HG03097 (cell line): ENCODE results near the gene RFTN2.
"Not testable (repeated sequence)": the region's sequence is repeated elsewhere in the genome, so short reads cannot be mapped to it uniquely, and the experiment has no call there.

Experiments used
- ATAC-seq: cut with Tn5 transposase; IDR thresholded peaks from one replicate; pipeline ENCODE4 v1.9.1; 2021; ENCODE audit not compliant: unreplicated experiment, low FRiP score

Gene RFTN2

DNA sequence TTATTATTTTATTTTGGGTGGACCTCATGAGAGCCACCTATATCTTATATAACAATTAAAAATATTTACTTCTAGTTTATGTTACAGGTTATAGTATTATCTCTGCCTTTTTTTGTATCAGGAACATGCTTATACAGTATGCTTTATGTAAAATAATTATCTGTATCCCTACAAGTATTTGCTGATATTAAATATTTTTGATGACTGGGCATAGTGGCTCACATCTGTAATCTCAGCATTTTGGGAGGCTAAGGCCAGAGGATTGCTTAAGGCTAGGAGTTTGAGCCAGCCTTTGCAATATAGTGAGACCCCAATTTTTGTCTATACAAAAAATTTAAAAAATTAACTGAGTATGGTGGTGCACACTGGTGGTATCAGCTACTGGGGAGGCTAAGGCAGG is 119.9 kb downstream of the RFTN2 start:
- ATAC-seq: no peak

DNA sequence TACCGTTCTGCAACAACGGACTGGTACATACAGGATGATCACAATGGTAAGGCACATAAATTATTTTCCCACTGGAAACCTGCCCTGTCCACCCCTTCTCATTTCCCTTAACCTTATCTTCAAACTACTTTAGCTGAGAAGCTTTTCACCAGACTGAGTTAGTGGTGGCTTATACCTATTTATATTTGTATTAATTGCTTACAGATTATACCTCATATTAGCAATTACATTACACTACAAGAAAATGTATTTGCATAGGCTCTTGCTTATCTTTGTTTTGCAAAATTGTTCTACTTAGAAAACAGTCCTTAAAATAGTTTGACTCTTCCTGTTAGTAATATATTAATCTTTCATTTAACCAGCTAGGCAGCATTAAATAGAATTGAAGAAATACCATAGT is 124.1 kb downstream of the RFTN2 start:
- ATAC-seq: not testable (repeated sequence)

DNA sequence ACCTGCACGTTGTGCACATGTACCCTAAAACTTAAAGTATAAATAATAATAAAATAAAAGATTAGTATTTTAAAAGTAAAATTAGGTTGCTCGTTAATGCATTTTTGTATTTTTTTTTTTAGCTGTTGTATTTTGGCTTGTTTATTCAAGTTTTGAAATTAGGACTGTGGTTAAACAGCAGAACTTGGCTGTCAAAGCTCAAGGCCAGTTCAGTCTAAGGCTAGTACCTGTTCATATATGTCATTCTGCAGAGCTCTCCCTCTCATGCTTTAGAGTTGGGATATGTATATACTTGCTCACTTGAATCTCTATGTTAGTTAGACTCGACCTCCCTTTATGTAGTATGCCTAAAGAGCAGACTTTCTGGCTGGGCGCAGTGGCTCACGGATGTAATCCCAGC is 126.8 kb downstream of the RFTN2 start:
- no peak for ATAC-seq

DNA sequence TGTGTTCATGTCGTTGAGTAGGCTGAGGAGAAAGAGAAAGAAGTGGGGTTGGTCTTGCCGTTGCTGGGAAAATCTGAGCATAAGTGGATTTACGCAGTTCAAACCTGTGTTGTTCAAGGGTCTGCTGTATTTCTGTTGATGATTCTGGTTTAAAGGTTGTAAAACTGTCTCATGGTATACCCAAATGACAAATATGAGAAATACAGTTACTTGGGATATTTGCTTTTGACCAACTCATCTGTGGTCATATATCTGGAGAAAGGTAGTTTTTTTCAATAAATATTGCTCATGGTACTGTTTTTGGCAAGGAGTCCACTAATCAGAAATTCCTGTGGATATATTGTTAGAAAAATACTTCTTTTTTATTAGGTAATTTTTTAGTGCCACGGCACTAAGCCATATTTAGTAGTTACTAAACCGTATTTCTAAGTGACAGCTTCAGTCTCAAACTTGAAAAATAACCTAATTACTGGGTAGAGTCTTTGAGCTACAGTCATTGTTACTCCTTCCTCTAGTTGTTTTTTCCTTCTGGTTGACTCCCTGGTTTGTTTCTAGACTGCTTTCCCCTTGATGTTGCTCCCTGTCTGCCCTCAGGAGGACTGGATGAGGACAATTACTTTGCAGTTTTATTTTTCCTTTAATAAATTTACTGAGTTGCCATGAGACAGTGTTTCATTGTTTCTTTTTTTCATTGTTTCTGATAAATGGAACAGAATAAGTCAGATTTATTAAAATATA is 128.1 kb downstream of the RFTN2 start:
- no peak for ATAC-seq

DNA sequence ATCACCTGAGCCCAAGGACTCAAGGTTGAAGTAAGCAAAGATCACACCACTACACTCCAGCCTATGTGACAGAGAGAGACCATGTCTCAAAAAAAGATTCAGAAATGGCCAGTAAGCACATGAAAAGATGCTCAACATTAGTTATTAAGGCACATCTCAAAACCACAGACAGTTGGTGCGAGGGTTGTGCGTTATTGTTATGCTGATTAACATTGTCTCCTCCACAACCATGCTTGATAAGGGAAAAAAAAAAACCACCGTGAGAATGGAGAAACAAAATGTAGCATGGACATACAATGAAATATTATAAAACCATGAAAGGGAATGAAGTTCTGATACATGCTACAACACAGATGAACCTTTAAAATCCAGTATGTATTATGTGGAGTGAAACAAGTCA is 132.2 kb downstream of the RFTN2 start:
- ATAC-seq: no peak

DNA sequence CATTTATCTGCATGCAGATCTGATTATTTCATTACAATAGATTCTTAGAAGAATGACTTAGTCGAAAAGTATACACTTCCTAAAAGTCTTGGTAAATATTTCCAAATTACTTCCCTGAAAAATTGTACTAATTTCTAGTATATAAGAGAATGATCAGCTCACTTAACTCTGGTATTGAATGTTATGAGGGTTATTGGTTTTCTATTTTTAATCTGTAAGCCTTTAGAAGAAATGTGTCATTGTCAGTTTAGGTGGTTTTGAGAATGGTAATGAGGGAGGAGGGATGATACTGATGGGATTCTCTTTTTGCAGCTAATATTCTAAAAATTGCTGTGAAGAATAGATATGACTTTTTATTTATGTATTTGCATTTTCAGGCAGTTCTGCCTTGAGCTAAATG is 135.7 kb downstream of the RFTN2 start:
- no peak for ATAC-seq

DNA sequence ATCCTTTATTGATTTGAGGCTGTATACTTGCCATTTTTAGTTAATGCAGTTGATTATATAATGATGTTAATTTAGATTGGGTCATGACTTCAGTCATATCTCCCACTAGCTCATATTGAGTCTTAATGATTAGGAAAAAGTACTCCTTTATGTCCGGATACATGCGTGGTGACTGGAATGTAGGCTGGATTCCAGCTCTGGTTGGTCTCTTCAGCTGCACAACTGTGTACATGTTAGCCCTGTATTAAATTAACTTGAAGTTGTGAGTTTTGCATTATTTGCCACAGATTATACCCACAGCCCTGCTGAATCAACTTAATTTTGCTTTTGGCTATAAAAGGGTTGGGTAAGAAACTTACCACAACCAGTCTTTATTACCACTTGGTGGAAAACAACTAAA is 137.0 kb downstream of the RFTN2 start:
- ATAC-seq: no peak
